IPS-20b (cell line): ENCODE results near the gene GARNL3.

ENCODE experiments used
- H3K27ac ChIP-seq: one replicate; pipeline ENCODE4 v1.5.1; 2013; ENCODE audit warnings: low read length
- H3K27me3 ChIP-seq: 2 replicates; pipeline ENCODE4 v1.6.1; 2013; ENCODE audit warnings: mild to moderate bottlenecking, low read length, inconsistent platforms; ENCODE audit not compliant: insufficient read depth
- H3K36me3 ChIP-seq: 2 replicates; pipeline ENCODE4 v1.6.1; 2013; ENCODE audit warnings: low read depth, mild to moderate bottlenecking, inconsistent platforms, low read length, moderate library complexity; ENCODE audit not compliant: insufficient read depth
- H3K4me1 ChIP-seq: 2 replicates; pipeline ENCODE4 v1.6.1; 2013; ENCODE audit warnings: mild to moderate bottlenecking, control low read depth, inconsistent platforms, low read length, moderate library complexity; ENCODE audit not compliant: insufficient read depth
- H3K4me3 ChIP-seq: 2 replicates; pipeline ENCODE4 v1.5.1; 2013; ENCODE audit warnings: mild to moderate bottlenecking, low read length, inconsistent platforms
- H3K9ac ChIP-seq: 2 replicates; pipeline ENCODE4 v1.6.1; 2013; ENCODE audit warnings: low read depth, mild to moderate bottlenecking, inconsistent platforms, low read length, moderate library complexity
- H3K9me3 ChIP-seq: 2 replicates; pipeline ENCODE4 v1.6.1; 2013; ENCODE audit warnings: mild to moderate bottlenecking, low read depth, low read length, inconsistent platforms; ENCODE audit not compliant: insufficient read depth

GARNL3 gene

DNA sequence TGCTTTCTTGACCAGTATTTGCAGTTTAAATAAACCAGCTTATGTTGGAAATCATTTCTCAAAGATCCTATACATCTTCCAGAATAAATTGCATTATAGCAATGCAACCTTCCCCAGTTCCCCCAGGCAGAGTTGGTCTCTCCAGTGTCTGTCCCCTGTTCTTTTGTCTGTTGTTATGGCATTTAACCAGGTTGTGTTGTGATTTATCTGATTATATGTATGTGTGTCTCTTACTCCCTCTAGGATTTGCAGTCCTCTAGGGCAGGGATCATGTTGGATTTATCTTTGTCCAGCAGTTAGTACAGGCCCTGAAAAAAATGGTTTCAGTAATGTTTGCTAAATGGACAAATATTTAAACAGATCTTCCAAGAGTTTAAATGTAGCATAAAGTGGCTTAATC lies 17.3 kb downstream of the GARNL3 start:
- Histone ChIP-seq H3K9me3 (no peaks in the 10 kb centered on the region), H3K4me3 (no peak overlapping the region), H3K9ac (no peak overlapping the region), H3K4me1 (no peaks in the 10 kb centered on the region), H3K27me3 (no peaks in the 10 kb centered on the region), H3K36me3 (no peaks in the 10 kb centered on the region), H3K27ac (no peak overlapping the region)

DNA sequence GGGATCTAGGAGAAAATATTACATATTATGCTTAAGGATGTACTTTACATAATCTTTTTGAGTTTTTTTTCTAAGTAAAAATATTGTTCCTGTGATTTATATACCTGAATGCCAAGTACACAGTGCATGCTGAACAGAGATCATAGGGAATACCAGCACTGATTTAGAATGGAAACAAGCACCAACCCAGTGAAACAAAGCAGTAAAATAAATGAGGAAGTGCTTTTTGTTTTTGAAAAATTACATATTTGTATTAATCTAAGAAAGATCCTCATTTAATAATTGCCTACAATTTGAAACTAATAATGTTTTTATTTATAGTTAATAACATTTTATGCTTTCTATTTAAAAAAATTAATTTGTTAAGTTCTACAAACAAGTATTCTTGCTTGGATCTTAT lies 18.0 kb downstream of the GARNL3 start:
- Histone ChIP-seq H3K4me1 (no peaks in the 10 kb centered on the region), H3K9ac (no peak overlapping the region), H3K36me3 (no peaks in the 10 kb centered on the region), H3K9me3 (no peaks in the 10 kb centered on the region), H3K27me3 (no peaks in the 10 kb centered on the region), H3K4me3 (no peak overlapping the region), H3K27ac (no peak overlapping the region)

DNA sequence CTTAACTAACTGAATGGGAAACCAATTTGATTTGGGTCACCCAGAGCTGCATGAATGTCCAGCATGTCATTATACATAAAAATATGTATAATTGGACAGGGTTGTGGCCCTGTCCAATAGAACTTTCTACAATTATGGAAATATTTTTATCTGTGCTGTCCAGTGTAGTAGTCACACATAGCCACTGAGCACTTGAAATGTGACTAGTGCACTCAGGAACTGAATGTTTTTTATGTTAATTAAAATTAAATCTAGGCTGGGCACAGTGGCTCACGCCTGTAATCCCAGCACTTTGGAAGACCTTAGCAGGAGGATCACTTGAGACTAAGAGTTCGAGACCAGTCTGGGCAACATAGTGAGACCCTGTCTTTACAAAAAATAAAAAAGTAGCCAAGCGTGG lies 18.6 kb downstream of the GARNL3 start:
- no peaks in the 10 kb centered on the region for H3K4me1 ChIP-seq
- no peak overlapping the region for H3K4me3 ChIP-seq
- H3K27me3 ChIP-seq = no peaks in the 10 kb centered on the region
- no peaks in the 10 kb centered on the region for H3K36me3 ChIP-seq
- H3K9me3 ChIP-seq = no peaks in the 10 kb centered on the region
- no peak overlapping the region for H3K9ac ChIP-seq
- no peak overlapping the region for H3K27ac ChIP-seq

DNA sequence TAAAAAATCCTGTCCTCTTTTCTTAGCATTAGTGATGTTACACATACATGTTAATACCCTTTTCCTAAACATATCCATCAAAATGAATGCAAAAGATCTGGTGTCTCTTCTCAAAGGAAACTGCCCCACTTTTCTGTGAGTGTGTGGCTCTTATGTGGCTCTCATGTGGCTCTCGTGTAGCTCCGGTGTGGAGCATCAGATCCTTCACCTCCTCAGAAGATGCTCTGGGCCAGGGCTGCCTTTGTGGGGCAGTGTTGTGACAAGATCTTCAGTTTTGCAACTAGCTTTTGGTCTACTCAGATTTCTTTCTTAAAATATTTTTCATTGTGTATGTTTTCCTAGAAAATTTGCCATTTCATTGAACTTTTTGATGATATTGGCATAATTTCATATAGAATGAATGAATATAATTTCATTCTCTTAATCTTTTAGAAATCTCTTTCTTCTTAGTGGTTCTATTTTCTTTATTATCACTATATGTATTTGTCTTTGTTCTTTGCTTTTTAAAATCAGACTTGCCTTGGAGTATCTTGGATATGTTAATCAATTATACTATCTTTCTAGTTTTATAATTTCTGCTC lies 19.4 kb downstream of the GARNL3 start:
- H3K9ac ChIP-seq = no peak overlapping the region
- H3K4me1 ChIP-seq = no peaks in the 10 kb centered on the region
- H3K27ac ChIP-seq = no peak overlapping the region
- no peaks in the 10 kb centered on the region for H3K27me3 ChIP-seq
- no peaks in the 10 kb centered on the region for H3K9me3 ChIP-seq
- no peaks in the 10 kb centered on the region for H3K36me3 ChIP-seq
- no peak overlapping the region for H3K4me3 ChIP-seq

DNA sequence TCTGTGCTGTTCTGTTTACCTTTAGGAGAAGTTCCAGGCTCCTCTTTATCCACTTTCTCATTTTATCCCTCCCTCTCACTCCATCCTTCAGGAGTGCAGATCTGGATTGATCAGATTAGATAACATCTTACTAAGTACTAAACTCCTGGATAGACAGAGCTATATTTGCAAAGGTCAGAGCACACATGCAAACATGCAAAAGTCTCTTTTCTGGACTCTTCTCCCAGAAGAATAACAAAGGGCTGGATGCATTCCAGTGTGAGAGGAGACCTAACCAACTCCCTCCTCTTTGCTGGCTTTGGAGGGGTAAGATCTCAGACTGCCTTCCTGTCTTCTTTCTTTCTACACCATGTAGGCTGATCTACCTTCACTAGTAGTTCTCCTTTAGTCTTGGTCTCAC lies 21.4 kb downstream of the GARNL3 start:
- Histone ChIP-seq H3K4me3 (no peak overlapping the region), H3K27me3 (no peaks in the 10 kb centered on the region), H3K4me1 (no peaks in the 10 kb centered on the region), H3K9me3 (no peaks in the 10 kb centered on the region), H3K9ac (no peak overlapping the region), H3K36me3 (no peaks in the 10 kb centered on the region), H3K27ac (no peak overlapping the region)

DNA sequence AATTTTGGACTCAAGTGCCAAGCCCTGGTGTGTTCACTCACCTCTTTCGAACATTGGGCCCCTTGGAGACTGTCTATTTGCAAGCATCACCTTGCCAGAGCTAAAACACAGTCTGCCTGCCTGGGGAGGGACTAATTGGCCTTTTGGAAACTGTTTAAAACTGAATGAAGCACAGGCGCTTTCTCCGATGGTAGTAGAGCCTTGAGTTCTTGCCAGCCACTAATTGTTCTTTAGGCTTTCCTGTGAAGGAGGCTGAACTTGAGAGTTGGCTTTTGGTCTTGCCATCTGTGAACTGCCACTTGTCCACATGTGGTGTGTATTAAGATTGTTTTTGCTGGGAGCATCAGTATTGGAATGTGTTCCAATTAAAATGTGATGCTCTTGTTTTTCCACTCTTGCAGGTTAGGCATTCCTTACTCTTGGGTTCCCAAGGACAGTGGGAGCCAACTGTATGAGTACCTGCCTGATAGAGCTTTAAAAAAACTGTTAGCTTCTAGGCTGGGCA lies 26.0 kb downstream of the GARNL3 start:
- no peaks in the 10 kb centered on the region for H3K4me1 ChIP-seq
- H3K36me3 ChIP-seq = no peaks in the 10 kb centered on the region
- no peaks in the 10 kb centered on the region for H3K9me3 ChIP-seq
- H3K27me3 ChIP-seq = no peaks in the 10 kb centered on the region
- no peak overlapping the region for H3K27ac ChIP-seq
- H3K9ac ChIP-seq = no peak overlapping the region
- no peak overlapping the region for H3K4me3 ChIP-seq

DNA sequence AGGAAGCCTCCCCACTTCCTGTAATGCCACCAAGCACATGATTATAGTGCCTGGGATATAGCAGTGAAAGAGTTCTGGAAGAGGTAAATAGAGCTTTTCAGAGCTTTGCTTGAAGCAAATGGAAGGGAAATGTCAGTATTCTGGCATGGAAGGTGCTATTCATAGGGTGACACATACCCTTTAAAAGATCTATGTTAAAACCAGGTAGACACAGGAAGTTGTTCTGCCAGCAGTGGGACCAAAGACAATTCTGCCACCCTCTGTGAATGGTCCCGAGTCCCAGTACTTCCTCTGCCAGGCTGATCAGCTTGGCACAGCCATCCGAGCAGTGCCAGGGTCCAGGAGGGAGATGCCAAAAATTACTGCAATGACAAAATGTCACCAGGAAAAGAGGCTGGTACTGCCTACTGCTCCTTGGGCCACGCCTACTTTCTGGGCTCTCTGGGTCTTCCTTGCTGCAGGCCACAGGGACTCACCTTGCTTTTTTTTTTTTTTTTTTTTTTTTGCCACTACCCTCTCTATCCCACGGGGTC lies 26.7 kb downstream of the GARNL3 start:
- no peak overlapping the region for H3K27ac ChIP-seq
- H3K9ac ChIP-seq = no peak overlapping the region
- no peaks in the 10 kb centered on the region for H3K9me3 ChIP-seq
- no peak overlapping the region for H3K4me3 ChIP-seq
- no peaks in the 10 kb centered on the region for H3K36me3 ChIP-seq
- H3K4me1 ChIP-seq = no peaks in the 10 kb centered on the region
- no peaks in the 10 kb centered on the region for H3K27me3 ChIP-seq

DNA sequence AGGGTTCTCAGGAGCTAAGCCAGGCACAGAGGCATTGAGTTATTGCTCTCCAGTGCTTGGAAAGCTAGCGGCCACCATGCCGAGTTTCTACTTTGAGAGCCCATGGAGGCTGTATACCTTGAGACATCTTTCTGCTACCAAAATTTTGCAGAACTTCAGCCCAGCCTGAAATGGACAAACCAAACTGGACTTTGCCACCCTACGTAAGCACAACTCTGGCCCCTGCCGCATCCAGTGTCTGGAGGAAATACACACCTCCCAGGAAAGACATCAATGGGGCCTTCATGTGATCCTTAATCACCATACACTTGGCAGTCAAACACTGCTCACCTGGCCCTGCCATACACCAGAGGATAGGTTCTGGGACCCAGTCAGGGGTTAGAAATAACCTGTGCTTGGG lies 27.8 kb downstream of the GARNL3 start:
- Histone ChIP-seq H3K4me1 (no peaks in the 10 kb centered on the region), H3K4me3 (no peak overlapping the region), H3K9me3 (no peaks in the 10 kb centered on the region), H3K36me3 (no peaks in the 10 kb centered on the region), H3K27ac (no peak overlapping the region), H3K9ac (no peak overlapping the region), H3K27me3 (no peaks in the 10 kb centered on the region)

DNA sequence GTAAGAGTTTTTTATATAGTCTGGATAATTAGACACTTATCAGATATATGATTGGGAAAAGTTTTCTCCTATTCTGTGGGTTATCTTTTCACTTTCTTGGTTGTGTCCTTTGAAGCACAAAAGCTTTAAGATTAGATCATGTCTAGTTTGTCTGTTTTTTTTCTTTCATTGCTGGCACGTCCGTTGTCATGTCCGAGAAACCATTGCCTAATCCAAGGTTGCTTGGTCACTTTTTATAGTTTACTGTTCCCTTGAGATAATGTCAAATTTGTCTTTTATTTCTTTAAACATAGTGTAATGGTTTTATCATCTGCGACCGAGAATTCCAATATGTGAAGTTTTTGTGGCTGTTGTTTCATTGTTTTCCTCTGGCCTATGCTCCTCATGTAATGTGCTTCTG lies 28.8 kb downstream of the GARNL3 start:
- Histone ChIP-seq H3K27ac (no peak overlapping the region), H3K9ac (no peak overlapping the region), H3K4me3 (no peak overlapping the region), H3K36me3 (no peaks in the 10 kb centered on the region), H3K27me3 (no peaks in the 10 kb centered on the region), H3K4me1 (no peaks in the 10 kb centered on the region), H3K9me3 (no peaks in the 10 kb centered on the region)

DNA sequence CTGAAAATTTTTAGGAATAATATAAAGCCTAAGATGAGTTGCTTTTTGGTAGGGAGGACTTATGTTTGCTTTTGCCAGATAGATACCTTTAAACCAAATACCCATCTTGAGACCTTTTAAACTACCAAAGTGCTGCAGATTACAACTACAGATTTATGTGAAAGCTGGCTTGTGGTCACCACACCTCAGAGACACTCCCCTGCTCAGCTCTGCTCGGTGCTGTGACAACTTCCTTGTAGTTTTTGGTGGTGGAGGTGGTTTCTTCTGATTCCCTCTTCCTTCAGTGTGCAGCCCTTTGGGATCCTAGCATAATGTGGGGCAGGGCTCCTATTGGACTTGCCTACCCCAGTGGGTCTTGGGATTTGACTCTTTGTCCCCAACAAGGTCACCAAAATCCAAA lies 29.2 kb downstream of the GARNL3 start:
- no peaks in the 10 kb centered on the region for H3K4me1 ChIP-seq
- no peak overlapping the region for H3K9ac ChIP-seq
- no peaks in the 10 kb centered on the region for H3K36me3 ChIP-seq
- H3K9me3 ChIP-seq = no peaks in the 10 kb centered on the region
- no peak overlapping the region for H3K4me3 ChIP-seq
- H3K27ac ChIP-seq = no peak overlapping the region
- no peaks in the 10 kb centered on the region for H3K27me3 ChIP-seq

DNA sequence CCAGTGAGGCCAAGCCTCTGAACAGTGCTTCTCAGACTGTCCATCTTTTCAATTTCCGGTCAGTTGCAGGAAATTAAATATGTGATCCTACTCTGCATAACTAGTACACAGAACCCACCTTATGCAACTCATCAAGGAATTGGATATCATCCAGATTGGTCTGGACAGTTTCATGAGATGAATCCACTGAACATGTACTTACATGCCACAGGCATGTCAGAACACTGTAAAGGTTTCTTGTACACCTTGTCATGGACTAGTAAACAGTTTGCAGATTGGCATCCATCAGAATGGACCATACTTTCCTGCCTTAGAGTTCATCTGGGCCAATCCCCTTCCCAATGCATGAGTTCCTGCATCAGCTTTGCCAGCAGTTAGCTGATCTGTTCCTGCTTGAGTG lies 30.4 kb downstream of the GARNL3 start:
- Histone ChIP-seq H3K4me3 (no peak overlapping the region), H3K36me3 (no peaks in the 10 kb centered on the region), H3K27ac (no peak overlapping the region), H3K4me1 (no peaks in the 10 kb centered on the region), H3K27me3 (no peaks in the 10 kb centered on the region), H3K9me3 (no peaks in the 10 kb centered on the region), H3K9ac (no peak overlapping the region)

DNA sequence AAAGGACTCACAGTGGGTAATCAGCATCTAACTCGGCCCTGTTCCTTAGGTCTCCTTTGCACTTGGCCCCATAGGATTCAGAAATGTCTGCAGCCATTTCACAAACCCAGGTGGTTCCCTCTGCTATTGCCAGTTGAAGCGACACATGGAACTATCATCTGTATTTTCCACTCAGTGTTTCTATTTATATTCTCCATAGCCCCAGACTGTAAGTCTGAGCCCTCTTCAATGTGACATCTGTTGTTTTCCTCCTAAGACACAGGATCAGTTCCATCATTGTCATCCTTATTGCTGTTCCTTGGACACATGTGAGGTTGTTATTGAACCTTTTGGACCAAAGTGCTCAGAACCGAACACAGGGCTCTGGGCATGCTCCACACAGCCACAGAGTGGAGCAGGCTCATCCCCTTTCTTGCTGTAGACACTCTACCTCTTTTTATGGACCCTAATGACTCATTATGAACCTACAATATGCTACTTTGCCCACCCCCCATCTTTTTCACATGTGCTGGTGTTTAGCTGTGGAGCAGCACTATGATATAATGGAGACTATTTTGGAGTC lies 36.4 kb downstream of the GARNL3 start:
- no peaks in the 10 kb centered on the region for H3K4me1 ChIP-seq
- no peak overlapping the region for H3K27ac ChIP-seq
- H3K36me3 ChIP-seq = no peaks in the 10 kb centered on the region
- H3K4me3 ChIP-seq = no peak overlapping the region
- H3K27me3 ChIP-seq = no peaks in the 10 kb centered on the region
- no peak overlapping the region for H3K9ac ChIP-seq
- H3K9me3 ChIP-seq = no peaks in the 10 kb centered on the region
